C1 segment of cervical spinal cord (tissue), 14 donors: ENCODE data around the gene MRAS.
"Not testable (repeated sequence)": the region's sequence is repeated elsewhere in the genome, so short reads cannot be mapped to it uniquely, and the experiment has no call there.

Experiments used
- DNase-seq, 14 donors: peaks; one replicate each; lab custom pipeline; 2025; lab: John Stamatoyannopoulos, UW

The MRAS gene

GRCh38 chr3:138443091-138443490, 94.7 kb downstream of the MRAS start:
- DNase-seq: no peak

GRCh38 chr3:138443521-138444503, 95.4 kb downstream of the MRAS start:
- no peak for DNase-seq

GRCh38 chr3:138445236-138445635, 96.9 kb downstream of the MRAS start:
- DNase-seq: peak in 2 of 14 donors; percentile 13 to 14

GRCh38 chr3:138445654-138446053, 97.3 kb downstream of the MRAS start:
- no peak for DNase-seq

DNA sequence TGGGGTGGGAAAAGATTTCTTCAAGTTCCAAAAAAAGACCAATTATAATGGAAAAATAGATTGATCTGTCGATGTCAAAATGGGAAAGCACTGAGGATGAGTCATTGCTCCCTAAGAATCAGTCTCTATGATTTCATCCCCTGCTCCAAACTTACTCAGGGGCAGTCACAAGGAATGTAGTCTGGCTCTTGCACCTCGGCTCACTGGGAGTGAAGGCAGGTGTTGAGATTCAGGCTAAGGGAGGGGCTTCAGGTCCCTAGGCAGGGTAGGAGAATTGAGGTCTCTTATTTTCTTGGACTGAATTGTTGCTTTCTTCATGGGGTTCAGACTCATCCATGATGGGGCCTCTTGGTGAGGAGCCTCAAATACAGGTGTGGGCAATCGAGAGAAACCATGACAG, 100.3 kb downstream of the MRAS start:
- DNase-seq: no peak

DNA sequence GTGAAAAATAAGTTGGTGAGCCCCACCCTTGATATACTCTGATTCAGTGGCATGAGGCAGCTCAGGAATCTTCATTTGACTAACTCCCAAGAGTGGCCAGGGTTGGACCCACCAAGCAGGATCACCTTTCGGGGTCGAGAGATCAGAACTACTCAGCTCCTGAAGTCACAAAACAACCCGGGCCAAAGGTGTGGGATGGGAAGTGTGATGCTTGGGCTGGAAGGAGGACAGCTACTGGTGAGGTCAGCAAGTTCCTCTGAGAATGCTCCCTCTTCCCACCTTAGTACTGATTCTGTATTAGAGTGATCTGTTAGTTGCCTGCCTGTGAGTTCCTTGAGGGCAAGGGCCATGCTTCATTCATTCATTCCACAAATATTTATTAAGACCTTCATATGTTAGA, 101.1 kb downstream of the MRAS start:
- no peak for DNase-seq

DNA sequence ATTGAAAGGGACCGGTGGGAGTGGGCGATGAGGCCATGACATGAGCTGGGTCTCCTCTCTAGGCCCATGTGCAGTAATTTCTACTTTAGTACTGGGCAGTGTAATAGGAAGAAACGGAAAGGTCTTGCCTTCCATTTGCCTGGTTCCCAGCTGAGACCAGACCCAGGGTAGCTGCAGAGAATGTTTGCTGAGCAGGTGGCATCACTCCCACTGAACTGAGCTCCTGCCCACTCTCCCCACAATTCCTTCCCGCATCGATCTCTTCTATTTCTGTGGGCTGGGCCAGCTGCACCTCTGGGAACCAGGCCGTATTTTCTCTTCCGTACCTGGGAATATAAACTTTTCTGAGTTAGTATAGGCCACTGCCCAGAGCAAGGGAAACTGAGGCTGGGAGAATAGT, 101.8 kb downstream of the MRAS start:
- no peak for DNase-seq

DNA sequence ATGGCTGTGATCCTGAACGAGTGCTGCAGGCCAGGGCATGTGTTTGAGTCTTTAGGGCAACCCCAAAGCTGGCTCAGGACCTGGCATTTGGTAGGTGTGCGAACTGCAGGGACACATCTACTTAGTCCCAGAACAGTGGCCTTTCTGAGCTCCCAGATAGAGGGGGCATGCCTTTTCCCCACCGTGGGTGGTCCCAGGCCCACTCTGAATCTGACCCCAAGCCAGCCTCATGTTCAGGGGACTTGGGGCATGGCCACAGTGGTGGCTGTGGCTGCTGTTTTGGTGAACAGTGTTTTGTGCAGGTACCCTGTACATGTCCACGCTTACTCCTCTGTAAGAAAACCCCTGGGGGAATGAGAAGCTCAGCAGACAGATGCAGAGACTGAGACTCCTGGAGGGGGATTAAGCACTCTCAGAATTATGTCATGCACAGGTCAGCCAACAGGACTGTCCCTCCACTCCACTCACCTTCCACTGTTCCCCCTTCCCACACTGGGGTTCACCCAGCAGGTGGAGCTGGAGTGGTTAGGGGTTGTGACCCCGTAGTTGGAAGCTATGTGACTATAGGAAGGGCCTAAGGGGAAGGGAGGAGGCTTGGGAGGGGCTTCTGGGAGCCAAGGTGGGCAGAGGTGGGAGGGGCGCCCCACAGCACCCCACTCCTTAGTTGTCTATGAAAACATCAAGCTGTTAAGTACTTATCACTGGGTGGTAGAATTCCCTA, 102.5 kb downstream of the MRAS start:
- DNase-seq: no peak

- DNase-seq: no peak
Observed at GRCh38 chr3:138451595-138452162, 103.3 kb downstream of the MRAS start.

- no peak for DNase-seq
Observed at GRCh38 chr3:138452436-138452835, 104.1 kb downstream of the MRAS start.

DNA sequence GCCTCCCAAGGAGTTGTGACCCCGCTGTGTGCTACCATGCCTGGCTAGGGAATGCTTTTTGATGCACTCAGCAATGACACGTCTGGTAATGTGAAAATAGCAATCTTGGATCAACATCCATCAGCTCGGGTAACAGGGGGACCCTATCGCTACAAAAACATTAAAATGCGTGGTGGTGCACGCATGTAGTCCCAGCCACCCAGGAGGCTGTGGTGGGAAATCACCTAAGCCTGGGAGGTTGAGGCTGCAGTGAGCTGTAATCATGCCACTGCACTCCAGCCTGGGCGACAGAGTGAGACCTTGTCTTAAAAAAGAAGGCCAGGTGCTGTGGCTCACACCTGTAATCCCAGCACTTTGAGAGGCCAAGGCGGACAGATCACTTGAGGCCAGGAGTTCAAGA, 105.6 kb downstream of the MRAS start:
- not testable (repeated sequence) for DNase-seq
